Liver (tissue), 9 donors: Measurements from ENCODE around the gene TNS1. TPM values are rescaled to one million over a fixed set of nuclear protein-coding genes. Genes with fewer than 3 reads are reported as not detected.

ENCODE experiments used
- DNase-seq: peaks from one replicate; pipeline ENCODE4 v3.0.0-alpha.2; 2017; ENCODE audit warnings: low spot score
- H3K27ac ChIP-seq, 2 donors: one replicate each; pipeline ENCODE4 v1.7.0; 2013; ENCODE audit warnings: inconsistent platforms in 2 of 2, low read length in 2 of 2, control low read depth in 1 of 2, low read depth in 1 of 2, mild to moderate bottlenecking in 1 of 2
- H3K27me3 ChIP-seq, 4 donors: one replicate each; pipeline versions ENCODE4 v1.6.1 to v1.7.0; 2013; ENCODE audit warnings: low read length in 3 of 4, inconsistent platforms in 1 of 4, mild to moderate bottlenecking in 1 of 4, moderate library complexity in 1 of 4; ENCODE audit not compliant: control insufficient read depth in 4 of 4, insufficient read depth in 4 of 4
- H3K36me3 ChIP-seq, 4 donors: one replicate each; pipeline versions ENCODE4 v1.6.1 to v1.7.0; 2013; ENCODE audit warnings: low read length in 3 of 4, mild to moderate bottlenecking in 3 of 4, low read depth in 1 of 4, moderate library complexity in 1 of 4; ENCODE audit not compliant: control insufficient read depth in 4 of 4, insufficient read depth in 3 of 4
- H3K4me1 ChIP-seq, 4 donors: one replicate each; pipeline versions ENCODE4 v1.6.1 to v1.7.0; 2013; ENCODE audit warnings: low read length in 3 of 4, mild to moderate bottlenecking in 3 of 4, moderate library complexity in 1 of 4; ENCODE audit not compliant: control insufficient read depth in 4 of 4, insufficient read depth in 4 of 4
- H3K4me3 ChIP-seq, 3 donors: one replicate each; pipeline versions ENCODE4 v1.6.1 to v1.7.0; 2013; ENCODE audit warnings: low read length in 3 of 3, control low read depth in 1 of 3, low read depth in 1 of 3, mild to moderate bottlenecking in 1 of 3
- H3K9ac ChIP-seq, 2 donors: one replicate each; pipeline ENCODE4 v1.7.0; 2013; ENCODE audit warnings: low read length in 2 of 2, mild to moderate bottlenecking in 2 of 2, moderate library complexity in 2 of 2, control low read depth in 1 of 2, low read depth in 1 of 2
- H3K9me3 ChIP-seq, 4 donors: one replicate each; pipeline versions ENCODE4 v1.6.1 to v1.7.0; 2013; ENCODE audit warnings: low read length in 3 of 4; ENCODE audit not compliant: control insufficient read depth in 4 of 4
- EGR1 ChIP-seq, 2 donors: IDR thresholded peaks; 2 replicates each; pipeline ENCODE4 v1.6.1; 2016 to 2018; ENCODE audit warnings: antibody characterized with exemption in 2 of 2, low read depth in 2 of 2
- FOXA1 ChIP-seq: IDR thresholded peaks from 2 replicates; pipeline ENCODE4 v1.6.1; 2016; ENCODE audit warnings: antibody characterized with exemption
- FOXA2 ChIP-seq: IDR thresholded peaks from 2 replicates; pipeline ENCODE4 v1.6.1; 2016; ENCODE audit warnings: antibody characterized with exemption
- GABPA ChIP-seq, 2 donors: IDR thresholded peaks in 1 of 2; conservative IDR thresholded peaks in 1 of 2; 2 replicates each; pipeline ENCODE4 v1.6.1; 2016; ENCODE audit warnings: antibody characterized with exemption in 2 of 2, mild to moderate bottlenecking in 1 of 2, moderate library complexity in 1 of 2
- HNF4A ChIP-seq, 2 donors: conservative IDR thresholded peaks; 2 replicates each; pipeline ENCODE4 v1.6.1; 2016; ENCODE audit warnings: antibody characterized with exemption in 2 of 2, mild to moderate bottlenecking in 2 of 2
- HNF4G ChIP-seq: IDR thresholded peaks from 2 replicates; pipeline ENCODE4 v1.6.1; 2016; ENCODE audit warnings: antibody characterized with exemption
- JUND ChIP-seq, 2 donors: IDR thresholded peaks; 2 replicates each; pipeline ENCODE4 v1.6.1; 2016; ENCODE audit warnings: antibody characterized with exemption in 2 of 2
- NR2F2 ChIP-seq: IDR thresholded peaks from 2 replicates; pipeline ENCODE4 v1.6.1; 2016; ENCODE audit warnings: antibody characterized with exemption
- RAD21 ChIP-seq, 2 donors: IDR thresholded peaks; 2 replicates each; pipeline ENCODE4 v1.6.1; 2016; ENCODE audit warnings: antibody characterized with exemption in 2 of 2, mild to moderate bottlenecking in 2 of 2
- RXRA ChIP-seq, 2 donors: IDR thresholded peaks; 2 replicates each; pipeline ENCODE4 v1.6.1; 2017 to 2018; ENCODE audit warnings: antibody characterized with exemption in 2 of 2, mild to moderate bottlenecking in 1 of 2
- SP1 ChIP-seq: IDR thresholded peaks from 2 replicates; pipeline ENCODE4 v1.6.1; 2018; ENCODE audit warnings: antibody characterized with exemption, mild to moderate bottlenecking
- TAF1 ChIP-seq: conservative IDR thresholded peaks from 2 replicates; pipeline ENCODE4 v1.6.1; 2016; ENCODE audit warnings: antibody characterized with exemption, mild to moderate bottlenecking
- YY1 ChIP-seq: IDR thresholded peaks from 2 replicates; pipeline ENCODE4 v1.6.1; 2016; ENCODE audit warnings: antibody characterized with exemption, mild to moderate bottlenecking
- WGBS: extraction: QIAGEN DNeasy Blood & Tissue Kit; methylation state at CpG from one replicate; pipeline ENCODE4 v1.1.7; 2013; 5-methylcytosine and 5-hydroxymethylcytosine counted together
- polyA plus RNA-seq, 2 donors: library from polyadenylated mRNA; stranded (reverse) in 1 of 2; unstranded in 1 of 2; fragments of 200-250 nt in 1 of 2; fragments of >200 nt in 1 of 2; fragmentation: Nextera tagmentation in 1 of 2; extraction: Ambion mirVana in 1 of 2; gene quantifications; one replicate each; pipeline versions ENCODE4 v1.2.1 to v1.2.3, GENCODE V29; 2013 to 2015
- total RNA-seq, 2 donors: library from RNA; depleted of rRNA; stranded (reverse); fragments of >200 nt; gene quantifications; one replicate each; pipeline ENCODE4 v1.2.3, GENCODE V29; 2014
- TF ChIP-seq, protein P1 (sequence below): IDR thresholded peaks from 2 replicates; pipeline ENCODE4 v1.6.1; 2016; ENCODE audit warnings: antibody characterized with exemption
- TF ChIP-seq, protein P2 (sequence below): IDR thresholded peaks from 2 replicates; pipeline ENCODE4 v1.6.1; 2016; ENCODE audit warnings: antibody characterized with exemption
- TF ChIP-seq, protein P3 (sequence below): IDR thresholded peaks from 2 replicates; pipeline ENCODE4 v1.6.1; 2016; ENCODE audit warnings: antibody characterized with exemption, mild to moderate bottlenecking
- TF ChIP-seq, protein P4 (sequence below): IDR thresholded peaks from 2 replicates; pipeline ENCODE4 v1.6.1; 2016; ENCODE audit warnings: antibody characterized with exemption
- TF ChIP-seq, protein P5 (sequence below): fragments of 150-350 bp; IDR thresholded peaks from 2 replicates; pipeline ENCODE4 v1.5.1; 2017; ENCODE audit warnings: improper control_type of control experiment, low read depth, low read length; ENCODE audit not compliant: missing input control
- donor health status: healthy.
- donor health status: healthy.
- donor health status: healthy.
- donor health status: healthy.
- donor health status: healthy.

Gene TNS1
- total and polyA plus RNA-seq, 4 donors: 16.3 to 128 (median 57.3) TPM

DNA sequence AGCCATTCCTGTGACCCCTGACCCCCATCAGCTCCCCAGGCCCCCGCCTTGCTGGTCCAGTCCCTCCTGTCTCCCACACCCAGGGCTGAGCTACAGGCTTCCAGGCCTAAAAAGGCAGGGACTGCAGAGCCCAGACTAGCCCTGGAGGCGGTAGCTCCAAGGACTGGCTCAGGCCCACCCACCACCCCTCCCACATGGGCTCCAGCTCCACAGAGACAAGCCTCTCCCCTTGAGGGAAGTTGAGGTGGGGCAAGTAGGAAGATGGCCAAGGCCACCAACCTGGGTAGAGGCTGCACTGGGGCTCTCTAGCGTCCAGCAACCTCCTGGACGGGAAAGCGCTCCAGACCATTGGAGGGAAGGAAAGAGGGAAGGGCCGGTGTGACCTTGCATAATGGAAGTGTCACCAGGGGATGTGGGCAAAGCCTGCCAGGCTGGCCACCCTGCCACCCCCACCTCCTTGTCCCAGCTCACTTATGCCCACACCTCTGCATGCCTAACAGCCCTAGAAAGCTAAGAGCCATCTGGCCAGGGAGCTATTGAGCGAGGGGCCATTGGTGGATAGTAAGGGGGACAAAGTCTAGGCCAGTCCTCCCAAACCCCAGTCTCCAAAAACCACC lies 63.1 kb downstream of the TNS1 start:
- Histone ChIP-seq H3K27ac (peak overlapping the region; percentile 93 to 99), H3K4me1 (peaks cover 28 to 78% (median 75%) of the 10 kb centered on the region in 4 donors)
- 76% methylated on average over 7 of the region's 7 CpGs for WGBS

More for the DNA sequence above, 63.1 kb downstream of the TNS1 start:
- TF ChIP-seq GABPA (IDR thresholded peaks at IDR 0.05 in 1 of 2, conservative IDR thresholded peaks at IDR 0.05 in 1 of 2) (no peak), FOXA1 (no peak), RAD21 (IDR thresholded peaks at IDR 0.05) (no peak), EGR1 (IDR thresholded peaks at IDR 0.05; ENCODE audit: low read depth in 2 of 2) (no peak), RXRA (IDR thresholded peaks at IDR 0.05) (no peak), FOXA2 (no peak), TAF1 (no peak), NR2F2 (no peak), SP1 (no peak), YY1 (no peak), HNF4G (no peak), HNF4A (conservative IDR thresholded peaks at IDR 0.05) (no peak), JUND (IDR thresholded peaks at IDR 0.05) (no peak)
- TF ChIP-seq, protein P1, sequence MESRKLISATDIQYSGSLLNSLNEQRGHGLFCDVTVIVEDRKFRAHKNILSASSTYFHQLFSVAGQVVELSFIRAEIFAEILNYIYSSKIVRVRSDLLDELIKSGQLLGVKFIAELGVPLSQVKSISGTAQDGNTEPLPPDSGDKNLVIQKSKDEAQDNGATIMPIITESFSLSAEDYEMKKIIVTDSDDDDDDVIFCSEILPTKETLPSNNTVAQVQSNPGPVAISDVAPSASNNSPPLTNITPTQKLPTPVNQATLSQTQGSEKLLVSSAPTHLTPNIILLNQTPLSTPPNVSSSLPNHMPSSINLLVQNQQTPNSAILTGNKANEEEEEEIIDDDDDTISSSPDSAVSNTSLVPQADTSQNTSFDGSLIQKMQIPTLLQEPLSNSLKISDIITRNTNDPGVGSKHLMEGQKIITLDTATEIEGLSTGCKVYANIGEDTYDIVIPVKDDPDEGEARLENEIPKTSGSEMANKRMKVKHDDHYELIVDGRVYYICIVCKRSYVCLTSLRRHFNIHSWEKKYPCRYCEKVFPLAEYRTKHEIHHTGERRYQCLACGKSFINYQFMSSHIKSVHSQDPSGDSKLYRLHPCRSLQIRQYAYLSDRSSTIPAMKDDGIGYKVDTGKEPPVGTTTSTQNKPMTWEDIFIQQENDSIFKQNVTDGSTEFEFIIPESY: no peak
- TF ChIP-seq, protein P2, sequence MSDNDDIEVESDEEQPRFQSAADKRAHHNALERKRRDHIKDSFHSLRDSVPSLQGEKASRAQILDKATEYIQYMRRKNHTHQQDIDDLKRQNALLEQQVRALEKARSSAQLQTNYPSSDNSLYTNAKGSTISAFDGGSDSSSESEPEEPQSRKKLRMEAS: no peak
- TF ChIP-seq, protein P3, sequence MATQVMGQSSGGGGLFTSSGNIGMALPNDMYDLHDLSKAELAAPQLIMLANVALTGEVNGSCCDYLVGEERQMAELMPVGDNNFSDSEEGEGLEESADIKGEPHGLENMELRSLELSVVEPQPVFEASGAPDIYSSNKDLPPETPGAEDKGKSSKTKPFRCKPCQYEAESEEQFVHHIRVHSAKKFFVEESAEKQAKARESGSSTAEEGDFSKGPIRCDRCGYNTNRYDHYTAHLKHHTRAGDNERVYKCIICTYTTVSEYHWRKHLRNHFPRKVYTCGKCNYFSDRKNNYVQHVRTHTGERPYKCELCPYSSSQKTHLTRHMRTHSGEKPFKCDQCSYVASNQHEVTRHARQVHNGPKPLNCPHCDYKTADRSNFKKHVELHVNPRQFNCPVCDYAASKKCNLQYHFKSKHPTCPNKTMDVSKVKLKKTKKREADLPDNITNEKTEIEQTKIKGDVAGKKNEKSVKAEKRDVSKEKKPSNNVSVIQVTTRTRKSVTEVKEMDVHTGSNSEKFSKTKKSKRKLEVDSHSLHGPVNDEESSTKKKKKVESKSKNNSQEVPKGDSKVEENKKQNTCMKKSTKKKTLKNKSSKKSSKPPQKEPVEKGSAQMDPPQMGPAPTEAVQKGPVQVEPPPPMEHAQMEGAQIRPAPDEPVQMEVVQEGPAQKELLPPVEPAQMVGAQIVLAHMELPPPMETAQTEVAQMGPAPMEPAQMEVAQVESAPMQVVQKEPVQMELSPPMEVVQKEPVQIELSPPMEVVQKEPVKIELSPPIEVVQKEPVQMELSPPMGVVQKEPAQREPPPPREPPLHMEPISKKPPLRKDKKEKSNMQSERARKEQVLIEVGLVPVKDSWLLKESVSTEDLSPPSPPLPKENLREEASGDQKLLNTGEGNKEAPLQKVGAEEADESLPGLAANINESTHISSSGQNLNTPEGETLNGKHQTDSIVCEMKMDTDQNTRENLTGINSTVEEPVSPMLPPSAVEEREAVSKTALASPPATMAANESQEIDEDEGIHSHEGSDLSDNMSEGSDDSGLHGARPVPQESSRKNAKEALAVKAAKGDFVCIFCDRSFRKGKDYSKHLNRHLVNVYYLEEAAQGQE: no peak
- TF ChIP-seq, protein P4, sequence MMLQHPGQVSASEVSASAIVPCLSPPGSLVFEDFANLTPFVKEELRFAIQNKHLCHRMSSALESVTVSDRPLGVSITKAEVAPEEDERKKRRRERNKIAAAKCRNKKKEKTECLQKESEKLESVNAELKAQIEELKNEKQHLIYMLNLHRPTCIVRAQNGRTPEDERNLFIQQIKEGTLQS: no peak
- TF ChIP-seq, protein P5, sequence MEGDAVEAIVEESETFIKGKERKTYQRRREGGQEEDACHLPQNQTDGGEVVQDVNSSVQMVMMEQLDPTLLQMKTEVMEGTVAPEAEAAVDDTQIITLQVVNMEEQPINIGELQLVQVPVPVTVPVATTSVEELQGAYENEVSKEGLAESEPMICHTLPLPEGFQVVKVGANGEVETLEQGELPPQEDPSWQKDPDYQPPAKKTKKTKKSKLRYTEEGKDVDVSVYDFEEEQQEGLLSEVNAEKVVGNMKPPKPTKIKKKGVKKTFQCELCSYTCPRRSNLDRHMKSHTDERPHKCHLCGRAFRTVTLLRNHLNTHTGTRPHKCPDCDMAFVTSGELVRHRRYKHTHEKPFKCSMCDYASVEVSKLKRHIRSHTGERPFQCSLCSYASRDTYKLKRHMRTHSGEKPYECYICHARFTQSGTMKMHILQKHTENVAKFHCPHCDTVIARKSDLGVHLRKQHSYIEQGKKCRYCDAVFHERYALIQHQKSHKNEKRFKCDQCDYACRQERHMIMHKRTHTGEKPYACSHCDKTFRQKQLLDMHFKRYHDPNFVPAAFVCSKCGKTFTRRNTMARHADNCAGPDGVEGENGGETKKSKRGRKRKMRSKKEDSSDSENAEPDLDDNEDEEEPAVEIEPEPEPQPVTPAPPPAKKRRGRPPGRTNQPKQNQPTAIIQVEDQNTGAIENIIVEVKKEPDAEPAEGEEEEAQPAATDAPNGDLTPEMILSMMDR: no peak
- no peak for DNase-seq
- no peak overlapping the region for H3K4me3 ChIP-seq
- H3K9ac ChIP-seq: no peak overlapping the region
- H3K36me3 ChIP-seq: no peaks in the 10 kb centered on the region
- H3K9me3 ChIP-seq: no peaks in the 10 kb centered on the region
- H3K27me3 ChIP-seq: no peaks in the 10 kb centered on the region
